SK-N-SH (cell line): Measurements from ENCODE around the gene SREK1IP1. TPM values are rescaled to one million over a fixed set of nuclear protein-coding genes. Genes with fewer than 3 reads are reported as not detected.
"Not testable (repeated sequence)": the region's sequence is repeated elsewhere in the genome, so short reads cannot be mapped to it uniquely, and the experiment has no call there.

Source experiments
- CTCF ChIA-PET: fragments of 300-600, 350-600 bp; formaldehyde crosslinking; extraction: SDS; loops from one replicate; lab custom pipeline; 2021; lab: Yijun Ruan, JAX
- POLR2A ChIA-PET: fragments of 350-600 bp; sonication (Branson Sonifier 250); formaldehyde crosslinking; extraction: SDS; loops from one replicate; lab custom pipeline; 2020; ENCODE audit warnings: antibody characterized with exemption, inconsistent platforms; lab: Yijun Ruan, JAX
- DNase-seq: peaks from one replicate; pipeline ENCODE4 v3.0.0; 2012
- H2AFZ ChIP-seq: fragments of 200-600 bp; sonication (generic); 2 replicates; pipeline ENCODE4 v1.8.1; 2016; ENCODE audit warnings: antibody characterized with exemption, mild to moderate bottlenecking, low read depth
- H3F3A ChIP-seq: fragments of 200-600 bp; sonication (generic); replicated peaks from 2 replicates; pipeline ENCODE3; 2016; ENCODE audit warnings: antibody characterized with exemption, mild to moderate bottlenecking; ENCODE audit not compliant: insufficient read depth
- H3K27ac ChIP-seq, 2 experiments: fragments of 200-500 bp in 1 of 2; fragments of 200-600 bp in 1 of 2; sonication (Bioruptor generic) in 1 of 2; sonication (generic), shearing (Covaris generic) in 1 of 2; 2 replicates each; pipeline versions ENCODE4 v1.5.1 to v1.6.1; 2014 to 2016; ENCODE audit warnings: low read depth in 2 of 2, inconsistent platforms in 1 of 2, low read length in 1 of 2, mild to moderate bottlenecking in 1 of 2, mixed read lengths in 1 of 2
- H3K27me3 ChIP-seq: fragments of 200-600 bp; sonication (generic), shearing (Covaris generic); 2 replicates; pipeline ENCODE4 v1.6.1; 2016; ENCODE audit warnings: mixed run types; ENCODE audit not compliant: insufficient read depth
- H3K36me3 ChIP-seq, 2 experiments: fragments of 200-500 bp in 1 of 2; fragments of 200-600 bp in 1 of 2; sonication (Bioruptor generic) in 1 of 2; sonication (generic) in 1 of 2; replicated peaks in 1 of 2; 2 replicates each; pipeline versions ENCODE3 to v1.5.1; 2014 to 2016; ENCODE audit warnings: low read length in 1 of 2, mild to moderate bottlenecking in 1 of 2; ENCODE audit not compliant: insufficient read depth in 2 of 2, control insufficient read depth in 1 of 2
- H3K4me1 ChIP-seq, 2 experiments: fragments of 200-500 bp in 1 of 2; fragments of 200-600 bp in 1 of 2; sonication (Bioruptor generic) in 1 of 2; sonication (generic), shearing (Covaris generic) in 1 of 2; 2 replicates each; pipeline versions ENCODE4 v1.5.1 to v1.6.1; 2014 to 2016; ENCODE audit warnings: low read depth in 1 of 2, low read length in 1 of 2, mixed run types in 1 of 2; ENCODE audit not compliant: insufficient read depth in 2 of 2, control insufficient read depth in 1 of 2
- H3K4me2 ChIP-seq: fragments of 200-600 bp; sonication (generic), shearing (Covaris generic); 2 replicates; pipeline ENCODE4 v1.6.1; 2017; ENCODE audit warnings: mixed run types
- H3K4me3 ChIP-seq, 2 experiments: fragments of 200-500 bp in 1 of 2; fragments of 200-600 bp in 1 of 2; sonication (Bioruptor generic) in 1 of 2; sonication (generic), shearing (Covaris generic) in 1 of 2; 2 replicates each; pipeline versions ENCODE4 v1.5.1 to v1.8.1; 2014 to 2016; ENCODE audit warnings: low read depth in 2 of 2, inconsistent platforms in 1 of 2, low read length in 1 of 2, mild to moderate bottlenecking in 1 of 2, mixed read lengths in 1 of 2, moderate library complexity in 1 of 2
- H3K79me2 ChIP-seq: fragments of 200-600 bp; sonication (generic); 2 replicates; pipeline ENCODE4 v1.8.1; 2017; ENCODE audit warnings: mild to moderate bottlenecking; ENCODE audit not compliant: insufficient read depth
- H3K9ac ChIP-seq: fragments of 200-600 bp; sonication (generic); 2 replicates; pipeline ENCODE4 v1.6.1; 2017; ENCODE audit warnings: mixed run types
- H3K9me2 ChIP-seq: fragments of 200-600 bp; sonication (generic); 2 replicates; pipeline ENCODE4 v1.6.1; 2017; ENCODE audit warnings: mixed run types
- H3K9me3 ChIP-seq: fragments of 200-600 bp; sonication (generic); 2 replicates; pipeline ENCODE4 v1.6.1; 2017; ENCODE audit warnings: mixed run types, mild to moderate bottlenecking, moderate library complexity
- H4K20me1 ChIP-seq: fragments of 200-600 bp; sonication (generic); 2 replicates; pipeline ENCODE4 v1.6.1; 2017; ENCODE audit warnings: mild to moderate bottlenecking, mixed run types; ENCODE audit not compliant: insufficient read depth
- ELF1 ChIP-seq: IDR thresholded peaks from 2 replicates; pipeline ENCODE4 v1.4.0; 2012
- EP300 ChIP-seq, 2 experiments: IDR thresholded peaks; 2 replicates each; pipeline versions ENCODE4 v1.4.0 to v1.6.1; 2012; ENCODE audit warnings: borderline replicate concordance in 1 of 2, low read depth in 1 of 2, low read length in 1 of 2
- FOSL2 ChIP-seq: IDR thresholded peaks from 2 replicates; pipeline ENCODE4 v1.4.0; 2012; ENCODE audit warnings: low read depth, mild to moderate bottlenecking, moderate library complexity, borderline replicate concordance
- GATA2 ChIP-seq: sonication (generic); formaldehyde crosslinking; IDR thresholded peaks from 2 replicates; pipeline ENCODE4 v1.5.0; 2020; ENCODE audit warnings: mild to moderate bottlenecking, missing genetic modification reagents
- MEF2A ChIP-seq: IDR thresholded peaks from 2 replicates; pipeline ENCODE4 v1.4.0; 2012; ENCODE audit warnings: low read depth, borderline replicate concordance
- NRF1 ChIP-seq: IDR thresholded peaks from 2 replicates; pipeline ENCODE4 v1.6.1; 2012; ENCODE audit warnings: low read depth, mild to moderate bottlenecking, low read length
- RAD21 ChIP-seq: IDR thresholded peaks from 2 replicates; pipeline ENCODE4 v1.6.1; 2012; ENCODE audit warnings: mild to moderate bottlenecking, low read length
- RFX5 ChIP-seq: IDR thresholded peaks from 2 replicates; pipeline ENCODE4 v1.6.1; 2012; ENCODE audit warnings: mild to moderate bottlenecking, improper control_type of control experiment, low read length
- TEAD4 ChIP-seq: IDR thresholded peaks from 2 replicates; pipeline ENCODE4 v1.4.0; 2012; ENCODE audit warnings: mild to moderate bottlenecking, borderline replicate concordance; ENCODE audit not compliant: insufficient read depth
- YY1 ChIP-seq: IDR thresholded peaks from 2 replicates; pipeline ENCODE4 v1.4.0; 2012; ENCODE audit warnings: low read depth, mild to moderate bottlenecking
- WGBS: methylation state at CpG from one replicate; pipeline ENCODE4 v1.1.6; 2017; ENCODE audit warnings: low lambda C conversion rate; 5-methylcytosine and 5-hydroxymethylcytosine counted together
- polyA plus RNA-seq, 3 experiments: library from polyadenylated mRNA; depleted of rRNA; stranded (reverse); fragments of >200 nt; gene quantifications; 2 replicates each; pipeline ENCODE4 v1.2.3, GENCODE V29; 2012
- TF ChIP-seq, protein P1 (sequence below): IDR thresholded peaks from 2 replicates; pipeline ENCODE4 v1.4.0; 2012; ENCODE audit warnings: low read depth
- TF ChIP-seq, protein P2 (sequence below): IDR thresholded peaks from 2 replicates; pipeline ENCODE4 v1.4.0; 2012; ENCODE audit warnings: low read depth, borderline replicate concordance
- TF ChIP-seq, protein P3 (sequence below): IDR thresholded peaks from 2 replicates; pipeline ENCODE4; 2012
- TF ChIP-seq, protein P4 (sequence below): IDR thresholded peaks from 2 replicates; pipeline ENCODE4 v1.6.1; 2012; ENCODE audit warnings: mild to moderate bottlenecking, low read depth, low read length, moderate library complexity
- TF ChIP-seq, protein P5 (sequence below): fragments of 150-350 bp; IDR thresholded peaks from 2 replicates; pipeline ENCODE4 v1.6.1; 2016; ENCODE audit warnings: mild to moderate bottlenecking, low read depth, low read length

SREK1IP1 gene
- polyA plus RNA-seq, 1 of the 3 experiments (the other 2 are of a cell fraction), result 1.2 TPM

DNA sequence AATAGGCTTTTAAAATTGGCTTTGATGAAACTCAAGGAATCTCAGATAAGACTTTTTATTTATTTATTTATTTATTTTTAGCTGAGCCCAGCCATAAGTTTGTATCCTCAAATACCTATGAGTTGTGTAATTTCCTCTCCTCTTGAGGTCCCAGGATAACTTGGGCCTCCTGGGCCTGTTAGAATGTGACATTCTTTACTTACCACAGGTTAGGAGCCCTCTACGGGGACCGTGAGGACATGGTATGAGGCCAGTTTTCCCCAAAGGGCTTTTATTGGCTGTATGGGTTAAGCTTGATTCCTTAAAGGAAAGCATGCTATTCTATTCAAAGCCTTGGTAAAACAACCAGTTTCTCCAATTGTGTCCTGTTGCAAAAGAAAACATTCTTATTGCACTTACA, 61.3 kb downstream of the SREK1IP1 start:
- Histone ChIP-seq H3K4me1 (no peaks in the 10 kb centered on the region), H3K4me2 (no peak overlapping the region), H3K79me2 (no peaks in the 10 kb centered on the region), H3K9ac (no peak overlapping the region), H3K9me2 (no peaks in the 10 kb centered on the region), H4K20me1 (no peaks in the 10 kb centered on the region), H3K27me3 (peaks cover 6% of the 10 kb centered on the region; the same call in 1 of the 2 replicates), H3K9me3 (no peaks in the 10 kb centered on the region), H3K36me3 (no peaks in the 10 kb centered on the region), H3K4me3 (no peak overlapping the region), H2AFZ (no peak overlapping the region), H3F3A (no peaks in the 10 kb centered on the region), H3K27ac (no peak overlapping the region)
- 41% methylated on average over 2 of the region's 2 CpGs for WGBS
- TF ChIP-seq RAD21, result no peak
- TF ChIP-seq, protein P1, sequence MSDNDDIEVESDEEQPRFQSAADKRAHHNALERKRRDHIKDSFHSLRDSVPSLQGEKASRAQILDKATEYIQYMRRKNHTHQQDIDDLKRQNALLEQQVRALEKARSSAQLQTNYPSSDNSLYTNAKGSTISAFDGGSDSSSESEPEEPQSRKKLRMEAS, result no peak
- TF ChIP-seq, protein P2, sequence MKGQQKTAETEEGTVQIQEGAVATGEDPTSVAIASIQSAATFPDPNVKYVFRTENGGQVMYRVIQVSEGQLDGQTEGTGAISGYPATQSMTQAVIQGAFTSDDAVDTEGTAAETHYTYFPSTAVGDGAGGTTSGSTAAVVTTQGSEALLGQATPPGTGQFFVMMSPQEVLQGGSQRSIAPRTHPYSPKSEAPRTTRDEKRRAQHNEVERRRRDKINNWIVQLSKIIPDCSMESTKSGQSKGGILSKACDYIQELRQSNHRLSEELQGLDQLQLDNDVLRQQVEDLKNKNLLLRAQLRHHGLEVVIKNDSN, result no peak
- TF ChIP-seq YY1, result no peak
- no peak for TF ChIP-seq EP300 (IDR thresholded peaks at IDR 0.05; ENCODE audit: borderline replicate concordance in 1 of 2, low read depth in 1 of 2, low read length in 1 of 2)
- no peak for TF ChIP-seq RFX5
- no peak for TF ChIP-seq MEF2A
- TF ChIP-seq, protein P3, sequence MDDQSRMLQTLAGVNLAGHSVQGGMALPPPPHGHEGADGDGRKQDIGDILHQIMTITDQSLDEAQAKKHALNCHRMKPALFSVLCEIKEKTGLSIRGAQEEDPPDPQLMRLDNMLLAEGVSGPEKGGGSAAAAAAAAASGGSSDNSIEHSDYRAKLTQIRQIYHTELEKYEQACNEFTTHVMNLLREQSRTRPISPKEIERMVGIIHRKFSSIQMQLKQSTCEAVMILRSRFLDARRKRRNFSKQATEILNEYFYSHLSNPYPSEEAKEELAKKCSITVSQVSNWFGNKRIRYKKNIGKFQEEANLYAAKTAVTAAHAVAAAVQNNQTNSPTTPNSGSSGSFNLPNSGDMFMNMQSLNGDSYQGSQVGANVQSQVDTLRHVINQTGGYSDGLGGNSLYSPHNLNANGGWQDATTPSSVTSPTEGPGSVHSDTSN, result no peak
- TF ChIP-seq NRF1, result no peak
- TF ChIP-seq TEAD4, result no peak
- TF ChIP-seq GATA2 (CRISPR knock-in tag), result no peak
- TF ChIP-seq, protein P4, sequence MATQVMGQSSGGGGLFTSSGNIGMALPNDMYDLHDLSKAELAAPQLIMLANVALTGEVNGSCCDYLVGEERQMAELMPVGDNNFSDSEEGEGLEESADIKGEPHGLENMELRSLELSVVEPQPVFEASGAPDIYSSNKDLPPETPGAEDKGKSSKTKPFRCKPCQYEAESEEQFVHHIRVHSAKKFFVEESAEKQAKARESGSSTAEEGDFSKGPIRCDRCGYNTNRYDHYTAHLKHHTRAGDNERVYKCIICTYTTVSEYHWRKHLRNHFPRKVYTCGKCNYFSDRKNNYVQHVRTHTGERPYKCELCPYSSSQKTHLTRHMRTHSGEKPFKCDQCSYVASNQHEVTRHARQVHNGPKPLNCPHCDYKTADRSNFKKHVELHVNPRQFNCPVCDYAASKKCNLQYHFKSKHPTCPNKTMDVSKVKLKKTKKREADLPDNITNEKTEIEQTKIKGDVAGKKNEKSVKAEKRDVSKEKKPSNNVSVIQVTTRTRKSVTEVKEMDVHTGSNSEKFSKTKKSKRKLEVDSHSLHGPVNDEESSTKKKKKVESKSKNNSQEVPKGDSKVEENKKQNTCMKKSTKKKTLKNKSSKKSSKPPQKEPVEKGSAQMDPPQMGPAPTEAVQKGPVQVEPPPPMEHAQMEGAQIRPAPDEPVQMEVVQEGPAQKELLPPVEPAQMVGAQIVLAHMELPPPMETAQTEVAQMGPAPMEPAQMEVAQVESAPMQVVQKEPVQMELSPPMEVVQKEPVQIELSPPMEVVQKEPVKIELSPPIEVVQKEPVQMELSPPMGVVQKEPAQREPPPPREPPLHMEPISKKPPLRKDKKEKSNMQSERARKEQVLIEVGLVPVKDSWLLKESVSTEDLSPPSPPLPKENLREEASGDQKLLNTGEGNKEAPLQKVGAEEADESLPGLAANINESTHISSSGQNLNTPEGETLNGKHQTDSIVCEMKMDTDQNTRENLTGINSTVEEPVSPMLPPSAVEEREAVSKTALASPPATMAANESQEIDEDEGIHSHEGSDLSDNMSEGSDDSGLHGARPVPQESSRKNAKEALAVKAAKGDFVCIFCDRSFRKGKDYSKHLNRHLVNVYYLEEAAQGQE, result no peak
- TF ChIP-seq FOSL2, result no peak
- TF ChIP-seq ELF1, result no peak
- TF ChIP-seq, protein P5, sequence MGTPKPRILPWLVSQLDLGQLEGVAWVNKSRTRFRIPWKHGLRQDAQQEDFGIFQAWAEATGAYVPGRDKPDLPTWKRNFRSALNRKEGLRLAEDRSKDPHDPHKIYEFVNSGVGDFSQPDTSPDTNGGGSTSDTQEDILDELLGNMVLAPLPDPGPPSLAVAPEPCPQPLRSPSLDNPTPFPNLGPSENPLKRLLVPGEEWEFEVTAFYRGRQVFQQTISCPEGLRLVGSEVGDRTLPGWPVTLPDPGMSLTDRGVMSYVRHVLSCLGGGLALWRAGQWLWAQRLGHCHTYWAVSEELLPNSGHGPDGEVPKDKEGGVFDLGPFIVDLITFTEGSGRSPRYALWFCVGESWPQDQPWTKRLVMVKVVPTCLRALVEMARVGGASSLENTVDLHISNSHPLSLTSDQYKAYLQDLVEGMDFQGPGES, result no peak
- ChIA-PET POLR2A (no interaction called here), CTCF (interaction anchor here (0.6 to 1.1 kb wide), 2 partner anchors 98 to 110 kb away, joined by 3 read pairs; no protein-coding TSS in a partner anchor)
- no peak for DNase-seq

DNA sequence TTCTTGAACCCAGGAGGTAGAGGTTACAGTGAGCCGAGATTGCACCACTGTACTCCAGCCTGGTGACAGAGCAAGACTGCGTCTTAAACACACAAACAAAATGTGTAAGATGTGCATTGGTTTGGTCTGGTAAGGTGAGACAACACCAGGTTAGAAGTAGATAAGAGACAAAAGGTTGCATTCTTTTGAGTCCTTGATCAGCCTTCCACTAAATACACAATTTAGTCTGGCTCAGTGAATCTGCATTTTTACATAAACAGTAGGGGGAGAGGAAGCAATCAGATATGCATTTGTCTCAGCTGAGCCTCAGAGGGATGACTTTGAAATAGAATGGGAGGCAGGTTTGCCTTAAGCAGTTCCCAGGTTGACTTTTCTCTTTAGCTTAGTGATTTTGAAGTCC, 62.4 kb downstream of the SREK1IP1 start:
- H3F3A ChIP-seq, H3K79me2 ChIP-seq, H3K4me1 ChIP-seq, POLR2A ChIA-PET, H3K27ac ChIP-seq, H3K36me3 ChIP-seq, DNase-seq, H3K9me3 ChIP-seq, H3K4me2 ChIP-seq, H2AFZ ChIP-seq, H3K9me2 ChIP-seq, H3K4me3 ChIP-seq, H3K9ac ChIP-seq, H3K27me3 ChIP-seq, H4K20me1 ChIP-seq: not testable (repeated sequence)
- 23% methylated on average over 2 of the region's 2 CpGs for WGBS
- CTCF ChIA-PET, result interaction anchor here (0.8 kb wide), 1 partner anchor 131 kb away, joined by 3 read pairs; no protein-coding TSS in a partner anchor
